HEK293 (cell line): ENCODE measurements around the gene JCHAIN.
"Not testable (repeated sequence)": the region's sequence is repeated elsewhere in the genome, so short reads cannot be mapped to it uniquely, and the experiment has no call there.

Experiments
- ZBTB8A ChIP-seq: fragments of 450-650 bp; formaldehyde crosslinking; IDR thresholded peaks from 2 replicates; pipeline ENCODE4 v1.5.1; 2016; ENCODE audit warnings: missing biosample characterization, missing genetic modification characterization
- ZNF324 ChIP-seq: fragments of 450-650 bp; formaldehyde crosslinking; IDR thresholded peaks from 2 replicates; pipeline ENCODE4 v1.5.1; 2016; ENCODE audit warnings: missing biosample characterization, missing genetic modification characterization
- ZNF830 ChIP-seq: fragments of 450-650 bp; IDR thresholded peaks from 2 replicates; pipeline ENCODE4 v1.5.0; 2018; ENCODE audit warnings: missing biosample characterization, missing genetic modification characterization, low read depth, mild to moderate bottlenecking, moderate library complexity

- not testable (repeated sequence) for TF ChIP-seq ZBTB8A; ZNF324; ZNF830 (tag by site-specific recombination)
Measured at GRCh38 chr4:70698435-70698834, 32.1 kb upstream of the JCHAIN start.
